ENCODE measurements around the gene WIPF3.

GRCh38 chr7:29801929-29802328 is 4.4 kb upstream of the WIPF3 start:
- TF ChIP-seq CTCF (IDR thresholded peaks at IDR 0.05) (no peak), POLR2A (IDR thresholded peaks at IDR 0.05) (no peak)
